NB4 (cell line): ENCODE results near the gene IKBKE.

Experiments used
- MYC ChIP-seq: IDR thresholded peaks from 2 replicates; pipeline ENCODE4 v1.6.1; 2011; ENCODE audit warnings: low read depth, low read length
- POLR2A ChIP-seq: IDR thresholded peaks from 2 replicates; pipeline ENCODE4 v1.6.1; 2011; ENCODE audit warnings: mild to moderate bottlenecking; ENCODE audit not compliant: insufficient read length; ENCODE audit errors: extremely low read depth
- TF ChIP-seq, protein P1 (sequence below): IDR thresholded peaks from one replicate; pipeline ENCODE4 v1.5.1; 2012; ENCODE audit warnings: low read depth, low read length
- TF ChIP-seq, protein P2 (sequence below): IDR thresholded peaks from 2 replicates; pipeline ENCODE4 v1.6.1; 2011; ENCODE audit warnings: low read depth, low read length

- TF ChIP-seq POLR2A (no peak), MYC (no peak)
- TF ChIP-seq, protein P1, sequence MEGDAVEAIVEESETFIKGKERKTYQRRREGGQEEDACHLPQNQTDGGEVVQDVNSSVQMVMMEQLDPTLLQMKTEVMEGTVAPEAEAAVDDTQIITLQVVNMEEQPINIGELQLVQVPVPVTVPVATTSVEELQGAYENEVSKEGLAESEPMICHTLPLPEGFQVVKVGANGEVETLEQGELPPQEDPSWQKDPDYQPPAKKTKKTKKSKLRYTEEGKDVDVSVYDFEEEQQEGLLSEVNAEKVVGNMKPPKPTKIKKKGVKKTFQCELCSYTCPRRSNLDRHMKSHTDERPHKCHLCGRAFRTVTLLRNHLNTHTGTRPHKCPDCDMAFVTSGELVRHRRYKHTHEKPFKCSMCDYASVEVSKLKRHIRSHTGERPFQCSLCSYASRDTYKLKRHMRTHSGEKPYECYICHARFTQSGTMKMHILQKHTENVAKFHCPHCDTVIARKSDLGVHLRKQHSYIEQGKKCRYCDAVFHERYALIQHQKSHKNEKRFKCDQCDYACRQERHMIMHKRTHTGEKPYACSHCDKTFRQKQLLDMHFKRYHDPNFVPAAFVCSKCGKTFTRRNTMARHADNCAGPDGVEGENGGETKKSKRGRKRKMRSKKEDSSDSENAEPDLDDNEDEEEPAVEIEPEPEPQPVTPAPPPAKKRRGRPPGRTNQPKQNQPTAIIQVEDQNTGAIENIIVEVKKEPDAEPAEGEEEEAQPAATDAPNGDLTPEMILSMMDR = no peak
- TF ChIP-seq, protein P2, sequence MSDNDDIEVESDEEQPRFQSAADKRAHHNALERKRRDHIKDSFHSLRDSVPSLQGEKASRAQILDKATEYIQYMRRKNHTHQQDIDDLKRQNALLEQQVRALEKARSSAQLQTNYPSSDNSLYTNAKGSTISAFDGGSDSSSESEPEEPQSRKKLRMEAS = no peak
Observed at GRCh38 chr1:206466840-206467649, 3.2 kb upstream of the IKBKE start.
